ENCODE data around the gene NKD2. TPM values are rescaled to one million over a fixed set of nuclear protein-coding genes. Genes with fewer than 3 reads are reported as not detected.

NKD2 gene
- total RNA-seq, 1 experiment from 2014 or later: 20.4 TPM

- DNase-seq (ENCODE audit: low read depth, low spot score) (no peak), ATAC-seq (no peak)
- intact Hi-C loops (cut with micrococcal nuclease): no loop called here
- Histone ChIP-seq H4K20me1 (ENCODE audit: insufficient read depth) (no peaks in the 10 kb centered on the region), H3K4me3 (replicated peaks in 1 of 2; ENCODE audit: low read depth in 1 of 2, low read length in 2 of 2) (no peak overlapping the region), H3K9ac (ENCODE audit: low read length) (no peak overlapping the region), H3K36me3 (ENCODE audit: control insufficient read depth in 1 of 2, insufficient read depth in 2 of 2, low read length in 2 of 2) (no peaks in the 10 kb centered on the region), H3K9me2 (ENCODE audit: insufficient read depth) (no peaks in the 10 kb centered on the region), H2AFZ (ENCODE audit: low read depth, low read length, poor library complexity, severe bottlenecking) (no peak overlapping the region), H3K79me2 (ENCODE audit: insufficient read depth, low read length) (no peaks in the 10 kb centered on the region), H3K27ac (ENCODE audit: low read depth, low read length) (no peak overlapping the region), H3K9me3 (ENCODE audit: control insufficient read depth in 1 of 2, insufficient read depth in 1 of 2, low read depth in 1 of 2, low read length in 2 of 2) (no peaks in the 10 kb centered on the region), H3K27me3 (ENCODE audit: insufficient read depth, low read length) (no peaks in the 10 kb centered on the region), H3K4me2 (ENCODE audit: low read length) (no peak overlapping the region), H3K4me1 (ENCODE audit: control insufficient read depth in 1 of 2, insufficient read depth in 2 of 2, low read length in 2 of 2) (no peaks in the 10 kb centered on the region)
- RAD21 ChIA-PET (ENCODE audit: low non-redundant PET in 1 of 2, low total read pairs in 2 of 2, uncharacterized antibody in 2 of 2, unreplicated experiment in 2 of 2): no interaction called here
- TF ChIP-seq JUND (IDR thresholded peaks at IDR 0.05): no peak
- no peak for TF ChIP-seq SP1 (IDR thresholded peaks at IDR 0.05; ENCODE audit: low read depth)
- TF ChIP-seq EZH2phosphoT487 (IDR thresholded peaks at IDR 0.05; ENCODE audit: borderline replicate concordance): no peak
- no peak for TF ChIP-seq ELF1 (IDR thresholded peaks at IDR 0.05; ENCODE audit: borderline replicate concordance, low read depth)
- no peak for TF ChIP-seq ZBTB33 (IDR thresholded peaks at IDR 0.05; ENCODE audit: extremely low read depth, insufficient replicate concordance, low read length)
- TF ChIP-seq MAX (IDR thresholded peaks at IDR 0.05): no peak
- TF ChIP-seq EZH2 (IDR thresholded peaks at IDR 0.05): no peak
- no peak for TF ChIP-seq ZFX (IDR thresholded peaks at IDR 0.05)
- BruUV-seq (replicated peaks): no TSS peak
- CTCF ChIA-PET: no interaction called here
- POLR2A ChIA-PET: no interaction called here
Measured at GRCh38 chr5:1037671-1038416, 29.2 kb downstream of the NKD2 start.

All from HCT116 (cell line).